ENCODE results near the gene PRSS27.

PRSS27 gene

GRCh38 chr16:2745116-2745890 lies 25.3 kb upstream of the PRSS27 start:
- Histone ChIP-seq H3K9me3 (ENCODE audit: insufficient read depth, low read depth, low read length) (no peaks in the 10 kb centered on the region), H3F3A (ENCODE audit: low read depth) (no peaks in the 10 kb centered on the region), H3K4me2 (ENCODE audit: low read depth, low read length, poor library complexity, severe bottlenecking) (no peak overlapping the region), H3K27me3 (ENCODE audit: insufficient read depth, low read length, poor library complexity, severe bottlenecking) (no peaks in the 10 kb centered on the region), H3K36me3 (ENCODE audit: insufficient read depth, low read length) (no peaks in the 10 kb centered on the region), H2AFZ (ENCODE audit: low read length) (no peak overlapping the region), H3K4me3 (ENCODE audit: low read length, poor library complexity, severe bottlenecking) (no peak overlapping the region), H3K4me1 (ENCODE audit: insufficient read depth, low read length, poor library complexity, severe bottlenecking) (peaks cover 4% of the 10 kb centered on the region), H3K79me2 (ENCODE audit: insufficient read depth, low read length) (no peaks in the 10 kb centered on the region), H4K20me1 (ENCODE audit: insufficient read depth, low read length, poor library complexity, severe bottlenecking) (no peaks in the 10 kb centered on the region), H3K9ac (ENCODE audit: low read depth, low read length, poor library complexity, severe bottlenecking) (no peak overlapping the region), H3K9me2 (replicated peaks; ENCODE audit: low read depth, low read length) (no peaks in the 10 kb centered on the region)
- TF ChIP-seq EZH2phosphoT487 (IDR thresholded peaks at IDR 0.05; ENCODE audit: borderline replicate concordance) (no peak), CTCF (conservative IDR thresholded peaks at IDR 0.05; ENCODE audit: low read length) (no peak)

DNA sequence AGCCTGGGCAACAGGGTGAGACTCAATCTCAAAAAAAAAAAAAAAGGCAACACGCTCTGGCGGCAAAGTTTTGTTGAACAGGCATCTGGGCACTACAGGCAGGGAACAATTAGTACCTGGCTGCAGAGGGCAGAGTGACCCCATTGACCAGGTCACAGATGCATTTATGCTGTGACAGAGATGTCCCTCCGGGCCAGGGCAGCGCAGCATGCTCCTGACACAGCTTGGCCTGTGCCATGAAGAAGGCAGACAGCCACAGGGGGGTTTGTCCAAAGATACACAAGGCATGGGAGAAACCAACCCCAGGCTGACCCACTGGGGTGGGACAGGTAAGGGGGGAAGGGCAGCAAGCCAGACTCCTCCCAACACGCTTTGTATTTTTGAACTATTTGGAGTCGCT lies 24.7 kb upstream of the PRSS27 start:
- Histone ChIP-seq H3K79me2 (ENCODE audit: insufficient read depth, low read length) (no peaks in the 10 kb centered on the region), H4K20me1 (ENCODE audit: insufficient read depth, low read length, poor library complexity, severe bottlenecking) (no peaks in the 10 kb centered on the region), H2AFZ (ENCODE audit: low read length) (no peak overlapping the region), H3F3A (ENCODE audit: low read depth) (no peaks in the 10 kb centered on the region), H3K4me2 (ENCODE audit: low read depth, low read length, poor library complexity, severe bottlenecking) (no peak overlapping the region), H3K4me3 (ENCODE audit: low read length, poor library complexity, severe bottlenecking) (no peak overlapping the region), H3K4me1 (ENCODE audit: insufficient read depth, low read length, poor library complexity, severe bottlenecking) (no peaks in the 10 kb centered on the region), H3K9me2 (replicated peaks; ENCODE audit: low read depth, low read length) (no peaks in the 10 kb centered on the region), H3K36me3 (ENCODE audit: insufficient read depth, low read length) (no peaks in the 10 kb centered on the region), H3K27me3 (ENCODE audit: insufficient read depth, low read length, poor library complexity, severe bottlenecking) (no peaks in the 10 kb centered on the region), H3K9me3 (ENCODE audit: insufficient read depth, low read depth, low read length) (no peaks in the 10 kb centered on the region), H3K9ac (ENCODE audit: low read depth, low read length, poor library complexity, severe bottlenecking) (no peak overlapping the region)
- no peak for TF ChIP-seq CTCF (conservative IDR thresholded peaks at IDR 0.05; ENCODE audit: low read length)
- no peak for TF ChIP-seq EZH2phosphoT487 (IDR thresholded peaks at IDR 0.05; ENCODE audit: borderline replicate concordance)

DNA sequence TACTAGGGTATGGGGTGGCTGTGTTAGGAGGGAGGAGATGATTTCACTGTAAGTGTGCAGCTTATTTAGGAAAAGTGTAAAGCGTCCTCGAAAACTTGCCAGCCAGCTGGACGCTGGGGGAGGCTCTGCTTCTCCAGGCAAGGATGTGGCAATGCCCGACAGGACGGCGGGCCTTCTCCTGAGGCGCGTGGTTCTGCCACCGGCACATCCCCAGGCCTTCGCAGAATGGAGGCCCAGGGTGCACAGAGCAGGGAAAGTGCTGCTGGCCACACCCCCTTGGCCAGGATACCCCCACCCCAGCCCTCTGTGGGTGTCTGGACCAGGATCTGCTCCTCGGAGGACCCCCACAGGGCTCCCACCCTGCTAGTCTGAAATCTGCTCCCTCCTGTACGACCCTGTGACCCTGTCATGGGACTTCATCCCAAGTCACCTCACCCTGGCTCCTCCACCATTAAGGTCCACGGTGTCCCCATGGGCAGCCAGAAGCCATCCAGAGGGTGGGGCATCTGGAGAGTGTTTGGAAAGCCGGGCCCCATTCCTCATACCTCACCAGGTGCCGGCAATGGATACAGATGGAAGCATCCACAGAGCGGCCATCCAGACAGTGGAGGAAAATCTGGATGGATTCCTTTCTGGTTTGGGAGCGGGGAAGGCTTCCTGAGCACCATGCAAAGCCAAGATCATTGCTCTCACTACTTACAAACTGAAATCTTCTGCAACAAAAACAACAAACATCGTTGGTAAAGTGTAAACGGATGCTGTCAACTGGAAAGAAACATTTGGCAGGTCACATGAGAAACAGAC lies 23.2 kb upstream of the PRSS27 start:
- no peaks in the 10 kb centered on the region for H3K36me3 ChIP-seq (ENCODE audit: insufficient read depth, low read length)
- H3K4me3 ChIP-seq (ENCODE audit: low read length, poor library complexity, severe bottlenecking): no peak overlapping the region
- TF ChIP-seq CTCF (conservative IDR thresholded peaks at IDR 0.05; ENCODE audit: low read length): no peak
- no peak for TF ChIP-seq EZH2phosphoT487 (IDR thresholded peaks at IDR 0.05; ENCODE audit: borderline replicate concordance)
- H3K9ac ChIP-seq (ENCODE audit: low read depth, low read length, poor library complexity, severe bottlenecking): no peak overlapping the region
- no peaks in the 10 kb centered on the region for H3F3A ChIP-seq (ENCODE audit: low read depth)
- no peaks in the 10 kb centered on the region for H3K9me2 ChIP-seq (replicated peaks; ENCODE audit: low read depth, low read length)
- H3K9me3 ChIP-seq (ENCODE audit: insufficient read depth, low read depth, low read length): no peaks in the 10 kb centered on the region
- H3K27me3 ChIP-seq (ENCODE audit: insufficient read depth, low read length, poor library complexity, severe bottlenecking): no peaks in the 10 kb centered on the region
- H2AFZ ChIP-seq (ENCODE audit: low read length): no peak overlapping the region
- no peaks in the 10 kb centered on the region for H4K20me1 ChIP-seq (ENCODE audit: insufficient read depth, low read length, poor library complexity, severe bottlenecking)
- no peaks in the 10 kb centered on the region for H3K79me2 ChIP-seq (ENCODE audit: insufficient read depth, low read length)
- no peaks in the 10 kb centered on the region for H3K4me1 ChIP-seq (ENCODE audit: insufficient read depth, low read length, poor library complexity, severe bottlenecking)
- no peak overlapping the region for H3K4me2 ChIP-seq (ENCODE audit: low read depth, low read length, poor library complexity, severe bottlenecking)

All from Loucy (cell line).